HG02884 (cell line): Measurements from ENCODE around the gene RAD51B.
"Not testable (repeated sequence)": the region's sequence is repeated elsewhere in the genome, so short reads cannot be mapped to it uniquely, and the experiment has no call there.

ENCODE experiments used
- ATAC-seq: cut with Tn5 transposase; IDR thresholded peaks from one replicate; pipeline ENCODE4 v1.9.1; 2021; ENCODE audit warnings: mild to moderate bottlenecking, moderate library complexity; ENCODE audit not compliant: unreplicated experiment

RAD51B gene

GRCh38 chr14:68285421-68286179, 466.0 kb downstream of the RAD51B start:
- no peak for ATAC-seq

DNA sequence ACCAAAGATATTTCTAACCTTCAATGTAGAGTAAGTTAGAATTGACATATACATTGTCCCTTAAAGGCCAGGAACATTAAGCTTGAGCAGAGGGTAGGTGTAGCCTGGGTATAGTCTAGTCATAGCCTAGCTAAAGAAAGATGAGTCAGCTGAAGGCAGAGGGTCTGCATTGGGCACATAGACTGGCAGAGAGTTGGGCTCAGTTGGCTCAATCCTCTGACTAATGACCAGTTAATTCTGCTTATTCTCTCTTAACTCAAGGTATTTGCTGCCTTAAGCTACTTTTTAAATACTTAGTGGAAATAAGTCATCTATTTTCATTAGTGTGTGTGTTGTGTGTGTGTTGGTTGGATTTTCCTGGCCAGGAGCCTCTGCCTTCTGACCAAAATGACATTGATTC, 467.1 kb downstream of the RAD51B start:
- no peak for ATAC-seq

DNA sequence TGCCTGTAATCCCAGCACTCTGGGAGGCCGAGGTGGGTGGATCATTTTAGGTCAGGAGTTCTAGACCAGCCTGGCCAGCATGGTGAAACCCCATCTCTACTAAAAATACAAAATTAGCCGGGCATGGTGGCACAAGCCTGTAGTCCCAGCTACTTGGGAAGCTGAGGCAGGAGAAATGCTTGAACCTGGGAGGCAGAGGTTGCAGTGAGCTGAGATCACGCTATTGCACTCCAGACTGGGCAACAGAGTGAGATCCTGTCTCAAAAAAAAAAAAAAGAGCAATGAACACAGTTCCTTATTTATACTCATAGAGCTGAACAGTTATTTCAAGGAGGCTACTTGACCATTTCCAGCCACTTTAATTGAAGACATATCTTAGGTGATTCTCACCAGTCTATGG, 469.9 kb downstream of the RAD51B start:
- not testable (repeated sequence) for ATAC-seq

- ATAC-seq = no peak
Observed at GRCh38 chr14:68291820-68292219, 472.2 kb downstream of the RAD51B start.

DNA sequence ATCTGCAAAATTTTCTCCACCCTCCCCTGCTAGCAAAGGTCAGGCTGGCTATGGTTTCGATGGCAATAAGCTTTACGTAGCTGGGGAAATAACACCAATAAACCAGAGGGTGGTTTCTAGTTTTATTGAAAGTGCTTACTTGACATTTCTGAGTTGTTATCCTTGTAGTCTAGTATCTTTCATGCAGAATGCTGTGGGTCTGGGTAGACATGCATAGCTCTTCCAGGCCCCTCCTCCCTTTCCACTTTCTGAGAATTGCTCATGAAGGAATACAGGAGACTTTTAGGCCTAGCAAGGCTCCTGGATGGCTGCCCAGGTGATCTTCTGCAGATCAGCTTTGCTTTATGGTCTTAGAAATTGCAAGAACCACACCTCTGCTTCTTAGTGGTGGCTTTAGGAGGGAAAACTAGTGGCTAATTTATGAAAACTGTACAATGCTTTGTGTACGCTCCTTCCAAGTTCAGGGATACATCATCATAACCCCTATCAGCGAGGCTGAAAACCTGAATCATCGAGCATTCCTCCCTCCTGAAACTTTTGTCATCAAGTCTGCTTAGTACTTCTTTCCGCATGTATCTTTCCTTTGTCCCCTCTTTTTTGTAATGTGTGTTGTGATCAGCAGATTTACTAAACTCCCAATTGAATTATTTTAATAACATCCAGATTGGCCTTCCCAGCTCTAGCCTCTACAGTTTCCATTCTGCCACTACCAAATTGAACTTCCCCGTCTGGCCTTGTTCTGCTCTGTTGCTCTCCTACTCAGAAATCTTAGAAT, 473.0 kb downstream of the RAD51B start:
- no peak for ATAC-seq

DNA sequence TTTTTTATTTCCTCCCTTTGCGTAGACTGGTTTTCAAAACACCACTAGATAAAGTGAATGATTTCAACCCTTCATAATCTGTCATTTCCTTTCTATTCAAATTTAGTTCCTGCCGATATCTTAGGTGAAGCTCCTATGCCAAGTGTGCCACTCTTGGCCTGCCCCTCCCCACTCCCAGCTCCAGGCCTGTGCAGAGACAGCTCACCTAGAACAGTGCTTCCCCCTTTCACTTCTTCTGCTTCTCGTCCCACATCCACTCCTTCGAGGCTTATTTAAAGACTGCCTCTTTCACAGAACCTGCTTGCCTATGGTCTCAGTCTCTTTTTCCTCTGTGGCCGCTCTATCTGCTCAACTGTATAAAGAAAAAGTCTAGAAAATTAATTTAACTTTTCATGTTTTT, 473.8 kb downstream of the RAD51B start:
- ATAC-seq = no peak

- no peak for ATAC-seq
Observed at GRCh38 chr14:68295316-68295816, 475.8 kb downstream of the RAD51B start.

- ATAC-seq = no peak
Observed at GRCh38 chr14:68297039-68297438, 477.5 kb downstream of the RAD51B start.

- ATAC-seq = no peak
Observed at GRCh38 chr14:68297876-68298468, 478.4 kb downstream of the RAD51B start.

- ATAC-seq = no peak
Observed at GRCh38 chr14:68300608-68301007, 481.0 kb downstream of the RAD51B start.

GRCh38 chr14:68301219-68301618, 481.6 kb downstream of the RAD51B start:
- no peak for ATAC-seq

DNA sequence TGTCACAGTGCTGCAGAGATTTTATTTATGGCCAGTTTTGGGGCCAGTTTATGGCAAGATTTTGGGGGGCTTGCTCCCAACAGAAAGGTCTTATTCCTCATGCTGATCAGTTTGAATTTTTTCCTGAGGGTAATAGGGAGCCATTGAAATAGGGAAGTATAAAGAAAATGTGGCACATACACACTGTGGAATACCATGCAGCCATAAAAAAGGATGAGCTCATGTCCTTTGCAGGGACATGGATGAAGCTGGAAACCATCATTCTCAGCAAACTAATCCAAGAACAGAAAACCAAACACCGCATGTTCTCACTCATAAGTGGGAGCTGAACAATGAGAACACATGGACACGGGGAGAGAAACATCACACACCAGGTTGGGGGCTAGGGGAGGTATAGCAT, 483.4 kb downstream of the RAD51B start:
- ATAC-seq = not testable (repeated sequence)

GRCh38 chr14:68305738-68306137, 486.2 kb downstream of the RAD51B start:
- no peak for ATAC-seq

DNA sequence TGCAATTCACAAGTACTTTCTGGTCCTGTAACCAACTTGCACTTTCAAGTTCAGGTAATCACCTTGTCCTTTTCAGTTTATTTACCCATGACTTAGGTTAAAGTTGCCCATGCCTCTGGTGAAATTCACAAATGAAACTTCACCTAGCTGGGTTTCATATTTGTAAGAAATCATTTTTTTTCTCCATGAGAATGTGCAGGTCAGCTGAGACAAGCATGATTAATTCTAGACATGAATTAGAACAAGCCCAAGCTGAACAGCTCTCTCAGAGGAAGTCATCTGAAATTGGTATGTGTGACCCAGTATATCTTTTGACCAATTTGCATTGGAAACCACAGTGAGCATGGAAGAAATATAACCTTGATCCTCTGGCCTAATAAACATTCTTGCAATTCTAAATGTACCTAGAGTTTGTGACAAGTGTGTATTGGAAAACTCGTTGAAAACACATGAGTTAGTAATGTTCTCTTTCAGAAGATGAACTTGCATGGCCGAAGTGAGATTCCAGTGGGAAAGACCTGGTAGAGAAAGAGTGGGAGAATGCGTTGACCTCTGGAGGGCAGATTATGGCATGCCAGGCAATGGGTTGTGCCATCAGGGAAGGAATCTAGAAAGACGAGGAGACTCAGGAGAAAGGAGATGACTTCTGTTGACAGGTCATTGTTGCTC, 486.8 kb downstream of the RAD51B start:
- no peak for ATAC-seq

DNA sequence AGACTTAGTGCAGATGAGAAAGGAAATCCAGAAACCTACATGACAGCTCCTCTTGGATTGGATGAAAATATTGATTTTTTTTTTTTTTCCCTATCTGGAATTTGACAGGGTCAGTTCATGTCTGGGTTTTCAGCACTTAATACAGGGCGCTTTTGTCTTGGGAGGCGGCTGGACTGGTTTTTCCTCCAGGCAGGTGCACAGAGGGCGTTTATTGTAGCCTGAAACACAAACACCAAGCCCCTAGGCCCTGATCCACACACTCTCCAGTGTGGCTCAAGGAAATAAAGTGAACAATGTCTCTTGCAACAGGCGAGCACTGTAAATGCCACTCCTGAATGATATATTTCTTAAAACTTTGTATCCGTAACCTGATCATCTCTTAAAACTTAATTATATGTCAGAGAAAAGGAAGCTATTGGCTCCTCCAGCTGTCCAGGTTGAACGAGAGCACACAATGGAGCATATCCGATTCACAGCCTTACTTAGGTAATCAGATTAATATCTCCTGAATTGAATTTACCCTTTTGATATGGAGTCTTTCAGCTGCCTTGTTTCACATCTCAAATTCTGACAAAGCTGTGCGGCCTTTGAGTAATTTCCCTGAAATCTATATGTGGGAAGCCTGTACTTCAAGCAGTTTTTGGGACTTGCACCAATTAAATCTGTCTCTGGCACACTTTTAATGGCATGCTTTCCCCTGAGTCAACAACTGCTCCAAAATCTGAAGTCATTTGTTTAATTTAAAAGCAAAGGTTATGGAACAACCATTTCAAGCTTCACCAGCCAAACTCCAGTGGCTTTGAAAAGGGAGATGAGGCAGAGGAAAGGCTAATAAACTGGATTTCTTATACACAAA, 487.6 kb downstream of the RAD51B start:
- no peak for ATAC-seq

DNA sequence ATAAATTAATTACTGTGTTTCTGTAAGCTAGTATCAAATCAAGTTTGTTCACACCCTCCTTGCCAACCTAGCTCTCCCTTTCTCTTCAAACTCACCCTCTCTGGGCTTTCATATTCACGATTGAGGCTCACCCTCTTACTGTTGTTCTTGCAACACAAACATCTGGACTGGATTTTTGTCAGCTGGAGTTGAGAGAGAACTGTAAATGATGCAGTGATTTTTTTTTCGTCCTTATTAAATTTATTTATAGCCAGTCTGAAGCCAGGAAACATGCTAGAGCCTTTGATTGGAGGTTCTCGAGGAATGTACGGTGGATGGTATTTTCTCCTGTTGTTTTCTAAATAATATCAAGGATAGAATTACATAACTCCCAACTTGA, 488.2 kb downstream of the RAD51B start:
- ATAC-seq = no peak

DNA sequence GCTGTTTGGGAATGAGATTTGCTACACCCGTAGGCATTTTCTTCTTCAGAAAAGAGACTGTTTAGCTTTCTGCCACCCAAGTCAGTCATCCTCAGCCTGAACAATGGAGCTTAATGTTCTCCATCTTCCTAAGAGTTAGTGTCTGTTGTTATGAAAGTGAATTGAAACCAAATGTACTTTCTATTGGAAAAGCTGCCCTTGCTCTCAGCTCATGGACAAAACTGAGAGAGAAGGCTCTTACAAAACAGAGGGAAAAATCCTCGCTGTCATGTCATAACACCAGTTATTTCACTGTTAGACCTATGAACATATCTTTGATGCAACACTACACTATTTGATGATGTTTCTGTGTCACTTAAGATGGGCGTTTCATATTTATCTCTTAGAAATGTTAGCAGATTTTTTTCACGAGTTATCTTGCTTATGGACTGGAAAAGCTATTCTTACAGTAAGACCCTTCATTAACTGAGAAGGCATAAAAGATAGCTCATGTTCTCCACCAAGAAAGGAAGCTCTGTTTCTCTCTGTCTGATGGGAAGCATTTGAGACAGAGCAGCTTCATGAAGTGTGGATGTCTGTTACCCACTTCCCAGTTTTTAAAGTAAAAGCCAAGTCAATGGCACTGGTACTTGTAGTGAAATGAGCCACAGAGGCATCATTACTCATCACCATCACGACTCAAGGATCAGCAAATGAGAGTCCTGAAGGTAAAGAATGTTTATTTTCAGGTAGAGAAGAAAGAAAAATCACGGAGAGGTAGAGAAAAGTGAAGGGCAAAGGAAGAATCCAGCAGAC, 489.3 kb downstream of the RAD51B start:
- ATAC-seq = no peak

GRCh38 chr14:68309616-68310015, 490.0 kb downstream of the RAD51B start:
- no peak for ATAC-seq

DNA sequence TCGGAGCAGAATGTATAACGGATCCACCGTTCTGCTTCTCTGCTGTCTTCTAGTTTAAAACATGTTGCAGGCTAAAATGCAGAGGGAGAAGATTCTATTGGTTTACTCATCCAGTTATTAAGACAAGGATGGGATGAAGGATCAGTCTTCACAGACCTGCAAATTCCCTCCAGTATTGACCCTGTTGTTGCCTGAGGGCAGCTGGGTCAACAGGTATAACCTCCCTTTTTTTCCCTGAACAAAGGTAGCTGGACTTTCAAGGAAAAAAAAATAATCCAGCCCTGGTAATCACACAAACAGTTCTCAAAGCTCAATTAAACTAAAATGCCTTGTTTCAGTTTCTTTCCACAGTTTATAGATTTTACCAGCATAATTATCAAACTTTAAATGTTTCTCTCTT, 492.7 kb downstream of the RAD51B start:
- ATAC-seq = no peak
